Measurements from ENCODE around the gene CSMD2. TPM values are rescaled to one million over a fixed set of nuclear protein-coding genes. Genes with fewer than 3 reads are reported as not detected.

Gene CSMD2
- polyA plus RNA-seq, 2 donors = 0.02 to 0.08 TPM

GRCh38 chr1:34137411-34137810 is 27.6 kb downstream of the CSMD2 start:
- H3K4me3 ChIP-seq (ENCODE audit: low read depth in 1 of 2, low read length in 2 of 2) = no peak overlapping the region
- H3K27me3 ChIP-seq (ENCODE audit: control insufficient read depth in 1 of 2, insufficient read depth in 2 of 2, low read length in 2 of 2) = no peaks in the 10 kb centered on the region
- H3K9me3 ChIP-seq (ENCODE audit: control insufficient read depth in 2 of 2, insufficient read depth in 1 of 2, low read depth in 1 of 2, low read length in 1 of 2) = peaks cover 0 to 2% of the 10 kb centered on the region in 2 donors
- 70 to 73% methylated on average over 3 of the region's 3 CpGs for WGBS, 2 donors
- no peak overlapping the region for H3K27ac ChIP-seq (ENCODE audit: low read depth in 2 of 2, low read length in 1 of 2)
- H3K36me3 ChIP-seq (ENCODE audit: control insufficient read depth in 2 of 2, insufficient read depth in 2 of 2, low read length in 1 of 2) = no peaks in the 10 kb centered on the region
- H3K4me1 ChIP-seq (ENCODE audit: control insufficient read depth in 2 of 2, insufficient read depth in 2 of 2, low read length in 1 of 2) = no peaks in the 10 kb centered on the region

- no peaks in the 10 kb centered on the region for H3K27me3 ChIP-seq (ENCODE audit: control insufficient read depth in 1 of 2, insufficient read depth in 2 of 2, low read length in 2 of 2)
- H3K4me3 ChIP-seq (ENCODE audit: low read depth in 1 of 2, low read length in 2 of 2) = no peak overlapping the region
- 88 to 89% methylated on average over 4 of the region's 4 CpGs for WGBS, 2 donors
- H3K9me3 ChIP-seq (ENCODE audit: control insufficient read depth in 2 of 2, insufficient read depth in 1 of 2, low read depth in 1 of 2, low read length in 1 of 2) = no peaks in the 10 kb centered on the region
- no peaks in the 10 kb centered on the region for H3K36me3 ChIP-seq (ENCODE audit: control insufficient read depth in 2 of 2, insufficient read depth in 2 of 2, low read length in 1 of 2)
- no peaks in the 10 kb centered on the region for H3K4me1 ChIP-seq (ENCODE audit: control insufficient read depth in 2 of 2, insufficient read depth in 2 of 2, low read length in 1 of 2)
- no peak overlapping the region for H3K27ac ChIP-seq (ENCODE audit: low read depth in 2 of 2, low read length in 1 of 2)
Observed at GRCh38 chr1:34132161-34132420, 32.9 kb downstream of the CSMD2 start.

- 89 to 92% methylated on average over 3 of the region's 3 CpGs for WGBS, 2 donors
- Histone ChIP-seq H3K4me3 (ENCODE audit: low read depth in 1 of 2, low read length in 2 of 2) (no peak overlapping the region), H3K4me1 (ENCODE audit: control insufficient read depth in 2 of 2, insufficient read depth in 2 of 2, low read length in 1 of 2) (no peaks in the 10 kb centered on the region)
Observed at GRCh38 chr1:34131396-34132160, 33.5 kb downstream of the CSMD2 start.

GRCh38 chr1:34130306-34130705 is 34.7 kb downstream of the CSMD2 start:
- H3K9me3 ChIP-seq (ENCODE audit: control insufficient read depth in 2 of 2, insufficient read depth in 1 of 2, low read depth in 1 of 2, low read length in 1 of 2) = no peaks in the 10 kb centered on the region
- no peak overlapping the region for H3K4me3 ChIP-seq (ENCODE audit: low read depth in 1 of 2, low read length in 2 of 2)
- 77 to 79% methylated on average over 5 of the region's 5 CpGs for WGBS, 2 donors
- H3K4me1 ChIP-seq (ENCODE audit: control insufficient read depth in 2 of 2, insufficient read depth in 2 of 2, low read length in 1 of 2) = no peaks in the 10 kb centered on the region
- H3K36me3 ChIP-seq (ENCODE audit: control insufficient read depth in 2 of 2, insufficient read depth in 2 of 2, low read length in 1 of 2) = no peaks in the 10 kb centered on the region
- H3K27me3 ChIP-seq (ENCODE audit: control insufficient read depth in 1 of 2, insufficient read depth in 2 of 2, low read length in 2 of 2) = no peaks in the 10 kb centered on the region
- H3K27ac ChIP-seq (ENCODE audit: low read depth in 2 of 2, low read length in 1 of 2) = no peak overlapping the region

More at GRCh38 chr1:34131396-34132160, 33.5 kb downstream of the CSMD2 start:
- Histone ChIP-seq H3K9me3 (ENCODE audit: control insufficient read depth in 2 of 2, insufficient read depth in 1 of 2, low read depth in 1 of 2, low read length in 1 of 2) (no peaks in the 10 kb centered on the region), H3K36me3 (ENCODE audit: control insufficient read depth in 2 of 2, insufficient read depth in 2 of 2, low read length in 1 of 2) (no peaks in the 10 kb centered on the region), H3K27ac (ENCODE audit: low read depth in 2 of 2, low read length in 1 of 2) (no peak overlapping the region), H3K27me3 (ENCODE audit: control insufficient read depth in 1 of 2, insufficient read depth in 2 of 2, low read length in 2 of 2) (no peaks in the 10 kb centered on the region)

- H3K36me3 ChIP-seq (ENCODE audit: control insufficient read depth in 2 of 2, insufficient read depth in 2 of 2, low read length in 1 of 2) = no peaks in the 10 kb centered on the region
- 75 to 82% methylated on average over 6 of the region's 6 CpGs for WGBS, 2 donors
- no peaks in the 10 kb centered on the region for H3K27me3 ChIP-seq (ENCODE audit: control insufficient read depth in 1 of 2, insufficient read depth in 2 of 2, low read length in 2 of 2)
- H3K9me3 ChIP-seq (ENCODE audit: control insufficient read depth in 2 of 2, insufficient read depth in 1 of 2, low read depth in 1 of 2, low read length in 1 of 2) = no peaks in the 10 kb centered on the region
- H3K4me3 ChIP-seq (ENCODE audit: low read depth in 1 of 2, low read length in 2 of 2) = no peak overlapping the region
- no peaks in the 10 kb centered on the region for H3K4me1 ChIP-seq (ENCODE audit: control insufficient read depth in 2 of 2, insufficient read depth in 2 of 2, low read length in 1 of 2)
- H3K27ac ChIP-seq (ENCODE audit: low read depth in 2 of 2, low read length in 1 of 2) = no peak overlapping the region
Observed at GRCh38 chr1:34129630-34130029, 35.4 kb downstream of the CSMD2 start.

GRCh38 chr1:34128186-34128889 is 36.7 kb downstream of the CSMD2 start:
- Histone ChIP-seq H3K4me1 (ENCODE audit: control insufficient read depth in 2 of 2, insufficient read depth in 2 of 2, low read length in 1 of 2) (no peaks in the 10 kb centered on the region), H3K4me3 (ENCODE audit: low read depth in 1 of 2, low read length in 2 of 2) (no peak overlapping the region), H3K36me3 (ENCODE audit: control insufficient read depth in 2 of 2, insufficient read depth in 2 of 2, low read length in 1 of 2) (no peaks in the 10 kb centered on the region), H3K9me3 (ENCODE audit: control insufficient read depth in 2 of 2, insufficient read depth in 1 of 2, low read depth in 1 of 2, low read length in 1 of 2) (no peaks in the 10 kb centered on the region), H3K27me3 (ENCODE audit: control insufficient read depth in 1 of 2, insufficient read depth in 2 of 2, low read length in 2 of 2) (no peaks in the 10 kb centered on the region), H3K27ac (ENCODE audit: low read depth in 2 of 2, low read length in 1 of 2) (no peak overlapping the region)
- WGBS, 2 donors = 83 to 91% methylated on average over 13 of the region's 13 CpGs

GRCh38 chr1:34127006-34128000 is 37.7 kb downstream of the CSMD2 start:
- Histone ChIP-seq H3K9me3 (ENCODE audit: control insufficient read depth in 2 of 2, insufficient read depth in 1 of 2, low read depth in 1 of 2, low read length in 1 of 2) (no peaks in the 10 kb centered on the region), H3K36me3 (ENCODE audit: control insufficient read depth in 2 of 2, insufficient read depth in 2 of 2, low read length in 1 of 2) (no peaks in the 10 kb centered on the region), H3K27ac (ENCODE audit: low read depth in 2 of 2, low read length in 1 of 2) (no peak overlapping the region), H3K4me1 (ENCODE audit: control insufficient read depth in 2 of 2, insufficient read depth in 2 of 2, low read length in 1 of 2) (no peaks in the 10 kb centered on the region), H3K4me3 (ENCODE audit: low read depth in 1 of 2, low read length in 2 of 2) (no peak overlapping the region), H3K27me3 (ENCODE audit: control insufficient read depth in 1 of 2, insufficient read depth in 2 of 2, low read length in 2 of 2) (no peaks in the 10 kb centered on the region)
- WGBS, 2 donors = 75% methylated on average over 14 to 15 of the region's 15 CpGs

- Histone ChIP-seq H3K4me1 (ENCODE audit: control insufficient read depth in 2 of 2, insufficient read depth in 2 of 2, low read length in 1 of 2) (no peaks in the 10 kb centered on the region), H3K36me3 (ENCODE audit: control insufficient read depth in 2 of 2, insufficient read depth in 2 of 2, low read length in 1 of 2) (no peaks in the 10 kb centered on the region), H3K4me3 (ENCODE audit: low read depth in 1 of 2, low read length in 2 of 2) (no peak overlapping the region), H3K27me3 (ENCODE audit: control insufficient read depth in 1 of 2, insufficient read depth in 2 of 2, low read length in 2 of 2) (no peaks in the 10 kb centered on the region), H3K9me3 (ENCODE audit: control insufficient read depth in 2 of 2, insufficient read depth in 1 of 2, low read depth in 1 of 2, low read length in 1 of 2) (no peaks in the 10 kb centered on the region), H3K27ac (ENCODE audit: low read depth in 2 of 2, low read length in 1 of 2) (no peak overlapping the region)
- WGBS, 2 donors = 68 to 69% methylated on average over 6 of the region's 6 CpGs
Observed at GRCh38 chr1:34126486-34126885, 38.5 kb downstream of the CSMD2 start.

- Histone ChIP-seq H3K27ac (ENCODE audit: low read depth in 2 of 2, low read length in 1 of 2) (no peak overlapping the region), H3K27me3 (ENCODE audit: control insufficient read depth in 1 of 2, insufficient read depth in 2 of 2, low read length in 2 of 2) (no peaks in the 10 kb centered on the region), H3K4me3 (ENCODE audit: low read depth in 1 of 2, low read length in 2 of 2) (no peak overlapping the region), H3K4me1 (ENCODE audit: control insufficient read depth in 2 of 2, insufficient read depth in 2 of 2, low read length in 1 of 2) (no peaks in the 10 kb centered on the region), H3K36me3 (ENCODE audit: control insufficient read depth in 2 of 2, insufficient read depth in 2 of 2, low read length in 1 of 2) (no peaks in the 10 kb centered on the region), H3K9me3 (ENCODE audit: control insufficient read depth in 2 of 2, insufficient read depth in 1 of 2, low read depth in 1 of 2, low read length in 1 of 2) (no peaks in the 10 kb centered on the region)
- 62 to 73% methylated on average over 5 of the region's 5 CpGs for WGBS, 2 donors
Observed at GRCh38 chr1:34125721-34126380, 39.2 kb downstream of the CSMD2 start.
